HepG2 (cell line): ENCODE measurements around the gene BCAS3. TPM values are rescaled to one million over a fixed set of nuclear protein-coding genes. Genes with fewer than 3 reads are reported as not detected.
A peak's percentile ranks its signal among the peaks of the same experiment; 100 is the strongest.

Source experiments
- ATAC-seq: fragments of 200-7000 bp; cut with Tn5 transposase; 3 replicates; pipeline ENCODE4 v1.9.1; 2020; ENCODE audit warnings: mild to moderate bottlenecking, moderate library complexity
- BruUV-seq: library from RNA; stranded (reverse); fragments of 400-500 nt; replicated peaks from 2 replicates; lab custom pipeline; 2021; lab: Mats Ljungman, UMichigan
- CTCF ChIA-PET: fragments of 300-600 bp; formaldehyde crosslinking; extraction: SDS; loops from one replicate; lab custom pipeline; 2021; ENCODE audit warnings: low total read pairs, inconsistent platforms, low intra/inter-chr PET ratio; lab: Yijun Ruan, JAX
- POLR2A ChIA-PET: fragments of 350-600 bp; sonication (Branson Sonifier 250); formaldehyde crosslinking; loops from one replicate; lab custom pipeline; 2020; ENCODE audit warnings: antibody characterized with exemption, inconsistent platforms; lab: Yijun Ruan, JAX
- DNase-seq: peaks from one replicate; pipeline ENCODE4 v3.0.0-alpha.2; 2015; ENCODE audit warnings: low spot score
- FAIRE-seq: peaks from 3 replicates; lab custom pipeline; 2011; peaks lifted over from hg19 to GRCh38; lab: Jason Lieb, UNC
- H2AFZ ChIP-seq: one replicate; pipeline ENCODE4 v1.6.1; 2011; ENCODE audit warnings: low read length, inconsistent platforms
- H3K27ac ChIP-seq: fragments of 300-600 bp; 3 replicates; pipeline ENCODE4 v1.8.0; 2011; ENCODE audit warnings: mixed run types, mild to moderate bottlenecking, mixed read lengths, low read length, inconsistent platforms; ENCODE audit not compliant: insufficient read depth; ENCODE audit errors: extremely low read length
- H3K27me3 ChIP-seq, 2 experiments: fragments of 200-600 bp in 1 of 2; 2 replicates in 1 of 2; 3 replicates in 1 of 2; pipeline versions ENCODE4 v1.6.0 to v1.8.0; 2011; ENCODE audit warnings: low read length in 2 of 2, mild to moderate bottlenecking in 2 of 2, moderate library complexity in 2 of 2, inconsistent platforms in 1 of 2; ENCODE audit not compliant: insufficient read depth in 2 of 2, control insufficient read depth in 1 of 2
- H3K36me3 ChIP-seq, 2 experiments: fragments of 200-600 bp in 1 of 2; replicated peaks in 1 of 2; 2 replicates in 1 of 2; 3 replicates in 1 of 2; pipeline versions ENCODE4 v1.5.1 to v1.8.0; 2011; ENCODE audit warnings: low read length in 2 of 2, inconsistent platforms in 1 of 2; ENCODE audit not compliant: insufficient read depth in 2 of 2, control insufficient read depth in 1 of 2
- H3K4me1 ChIP-seq: 2 replicates; pipeline ENCODE4 v1.5.1; 2012; ENCODE audit warnings: low read length, inconsistent platforms; ENCODE audit not compliant: insufficient read depth
- H3K4me2 ChIP-seq: 2 replicates; pipeline ENCODE4 v1.6.0; 2011; ENCODE audit warnings: low read depth, low read length, inconsistent platforms
- H3K4me3 ChIP-seq, 3 experiments: fragments of 200-600 bp in 1 of 3; sonication (generic), shearing (Covaris generic) in 1 of 3; replicated peaks in 1 of 3; 2 replicates each; pipeline ENCODE4 v1.5.1; 2011 to 2016; ENCODE audit warnings: low read length in 3 of 3, inconsistent platforms in 2 of 3, low read depth in 2 of 3, mild to moderate bottlenecking in 2 of 3, control low read depth in 1 of 3, mixed read lengths in 1 of 3; ENCODE audit not compliant: insufficient read depth in 1 of 3
- H3K79me2 ChIP-seq: one replicate; pipeline ENCODE4 v1.6.1; 2011; ENCODE audit warnings: low read length, inconsistent platforms; ENCODE audit not compliant: insufficient read depth
- H3K9ac ChIP-seq: 2 replicates; pipeline ENCODE4 v1.6.0; 2011; ENCODE audit warnings: mild to moderate bottlenecking, low read depth, low read length, inconsistent platforms; ENCODE audit not compliant: insufficient read depth
- H3K9me3 ChIP-seq: 2 replicates; pipeline ENCODE4 v1.5.1; 2012; ENCODE audit warnings: mild to moderate bottlenecking, low read length
- H4K20me1 ChIP-seq: 2 replicates; pipeline ENCODE4 v1.6.0; 2011; ENCODE audit warnings: inconsistent platforms, mild to moderate bottlenecking, low read length, moderate library complexity; ENCODE audit not compliant: insufficient read depth
- AGO1 ChIP-seq: fragments of 200-400 bp; formaldehyde crosslinking; IDR thresholded peaks from 2 replicates; pipeline ENCODE4 v1.6.1; 2017; ENCODE audit warnings: mild to moderate bottlenecking, low read depth, low read length, moderate library complexity; ENCODE audit not compliant: poor library complexity, severe bottlenecking
- CCDC6 ChIP-seq: sonication (generic); formaldehyde crosslinking; IDR thresholded peaks from 2 replicates; pipeline ENCODE4 v1.8.1; 2022; ENCODE audit warnings: mild to moderate bottlenecking, missing genetic modification reagents, moderate library complexity
- EEA1 ChIP-seq: sonication (generic); formaldehyde crosslinking; IDR thresholded peaks from 2 replicates; pipeline ENCODE4 v1.5.1; 2020; ENCODE audit warnings: mild to moderate bottlenecking, missing genetic modification reagents, borderline replicate concordance
- FOXC1 ChIP-seq: sonication (generic); formaldehyde crosslinking; IDR thresholded peaks from 2 replicates; pipeline ENCODE4 v1.8.0; 2022; ENCODE audit warnings: mild to moderate bottlenecking, missing genetic modification reagents, borderline replicate concordance
- GABPA ChIP-seq, 2 experiments: IDR thresholded peaks; 2 replicates each; pipeline ENCODE4 v1.6.1; 2011 to 2016; ENCODE audit warnings: low read depth in 2 of 2, low read length in 1 of 2, missing biosample characterization in 1 of 2, missing genetic modification characterization in 1 of 2
- GATA4 ChIP-seq: sonication (generic); IDR thresholded peaks from 2 replicates; pipeline ENCODE4 v1.6.1; 2016; ENCODE audit warnings: antibody characterized with exemption, low read depth, borderline replicate concordance
- MEIS2 ChIP-seq: sonication (generic); formaldehyde crosslinking; IDR thresholded peaks from 2 replicates; pipeline ENCODE4 v1.9.0; 2021; ENCODE audit warnings: mild to moderate bottlenecking, missing genetic modification reagents
- NR2F6 ChIP-seq, 2 experiments: IDR thresholded peaks; 2 replicates each; pipeline ENCODE4 v1.6.1; 2016; ENCODE audit warnings: antibody characterized with exemption in 1 of 2, mild to moderate bottlenecking in 1 of 2
- SALL2 ChIP-seq: sonication (generic); formaldehyde crosslinking; IDR thresholded peaks from 2 replicates; pipeline ENCODE4 v1.8.1; 2023; ENCODE audit warnings: mild to moderate bottlenecking, missing genetic modification reagents, inconsistent platforms
- ZBTB7B ChIP-seq: sonication (generic); formaldehyde crosslinking; IDR thresholded peaks from 2 replicates; pipeline ENCODE4 v1.4.0; 2020; ENCODE audit warnings: missing genetic modification reagents
- ZBTB8A ChIP-seq: sonication (generic); formaldehyde crosslinking; IDR thresholded peaks from 2 replicates; pipeline ENCODE4 v1.4.0; 2020; ENCODE audit warnings: mild to moderate bottlenecking, low read depth, missing genetic modification reagents, borderline replicate concordance
- ZNF792 ChIP-seq: IDR thresholded peaks from 2 replicates; pipeline ENCODE4 v1.6.1; 2016
- WGBS: methylation state at CpG from one replicate; pipeline ENCODE4 v1.1.6; 2017; ENCODE audit warnings: low lambda C conversion rate; 5-methylcytosine and 5-hydroxymethylcytosine counted together
- in situ Hi-C: cut with HindIII; loops from 2 replicates; pipeline ENCODE4 v1.10.0; 2017; ENCODE audit warnings: low pct_unique_long_range_greater_than_20kb; ENCODE audit not compliant: extremely low pct_ligation_motif_present
- intact Hi-C: fragments of 100-400 bp; cut with micrococcal nuclease; formaldehyde crosslinking; loops from one replicate; pipeline ENCODE4 v1.10.0; 2022; ENCODE audit not compliant: unreplicated experiment
- polyA plus RNA-seq, 8 experiments: library from polyadenylated mRNA; depleted of rRNA in 3 of 8; stranded (reverse) in 7 of 8; unstranded in 1 of 8; fragments of >200 nt; fragmentation: Illumina TruSeq in 4 of 8; extraction: Trizol in 4 of 8; gene quantifications; 2 replicates each; pipeline versions ENCODE4 v1.2.1 to v1.2.3, GENCODE V29; 2011 to 2016; ENCODE audit warnings: low read depth in 4 of 8, missing spikeins in 1 of 8, mixed read lengths in 1 of 8; ENCODE audit not compliant: insufficient read depth in 1 of 8
- total RNA-seq, 5 experiments: library from RNA; depleted of rRNA; stranded (reverse); fragments of >200 nt; fragmentation: Illumina TruSeq; extraction: Trizol; gene quantifications; 2 replicates each; pipeline ENCODE4 v1.2.3, GENCODE V29; 2016; ENCODE audit warnings: low read depth in 1 of 5
- TF ChIP-seq, protein P1 (sequence below): sonication (generic); formaldehyde crosslinking; conservative IDR thresholded peaks from 2 replicates; pipeline ENCODE4 v1.8.0; 2022; ENCODE audit warnings: missing genetic modification reagents
- TF ChIP-seq, protein P2 (sequence below): sonication (generic); formaldehyde crosslinking; IDR thresholded peaks from 2 replicates; pipeline ENCODE4 v1.5.1; 2020; ENCODE audit warnings: mild to moderate bottlenecking, moderate library complexity, missing genetic modification reagents
- TF ChIP-seq, protein P3 (sequence below): IDR thresholded peaks from 2 replicates; pipeline ENCODE4 v1.6.1; 2016
- TF ChIP-seq, protein P4 (sequence below): sonication (generic); formaldehyde crosslinking; IDR thresholded peaks from 2 replicates; pipeline ENCODE4 v1.8.0; 2023; ENCODE audit warnings: mild to moderate bottlenecking, missing genetic modification reagents

BCAS3 gene
- total and polyA plus RNA-seq, 2 of the 13 experiments (the other 11 are each of a cell fraction or from before 2014, with no cell fraction given), result 10.7 to 11.2 TPM

DNA sequence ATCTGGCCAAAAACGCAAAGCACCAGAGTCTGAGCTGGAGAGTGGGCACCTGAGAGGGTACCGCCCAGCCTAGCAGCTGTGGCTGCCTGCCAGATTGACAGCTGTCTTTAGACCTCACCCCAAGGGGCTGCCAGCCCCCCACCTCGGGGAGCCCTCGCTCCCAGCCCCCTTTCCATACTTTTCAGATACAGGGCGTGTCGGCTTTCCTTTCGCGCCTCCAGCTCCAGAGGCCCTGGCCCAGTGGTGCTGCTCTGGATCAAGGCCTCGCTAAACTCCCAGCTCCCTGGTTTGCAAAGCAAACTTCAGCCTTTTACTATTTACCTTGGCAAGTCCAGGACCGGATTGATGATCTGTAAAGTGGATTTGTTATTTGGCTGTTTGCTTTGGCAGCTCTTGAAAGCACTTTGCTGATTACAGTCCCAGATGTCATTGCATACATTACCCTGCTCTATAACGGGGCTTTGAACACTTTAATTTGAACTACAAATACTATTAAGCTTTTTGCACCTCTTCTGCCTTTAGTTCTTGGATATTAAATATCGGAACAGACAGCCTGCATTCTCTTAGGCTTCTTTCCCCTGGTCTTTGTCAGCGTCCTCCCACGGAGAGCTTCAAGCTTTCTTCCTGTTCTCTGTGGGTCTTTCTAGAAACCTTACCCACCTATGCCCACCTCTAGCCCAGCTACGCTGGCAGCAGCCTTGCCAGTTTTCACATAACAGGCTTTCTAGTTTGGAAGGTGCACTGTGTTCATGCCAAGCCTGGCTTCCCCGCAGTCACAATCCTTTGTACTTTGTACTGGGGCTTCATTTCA is 658.4 kb downstream of the BCAS3 start (continued):
- TF ChIP-seq, protein P1, sequence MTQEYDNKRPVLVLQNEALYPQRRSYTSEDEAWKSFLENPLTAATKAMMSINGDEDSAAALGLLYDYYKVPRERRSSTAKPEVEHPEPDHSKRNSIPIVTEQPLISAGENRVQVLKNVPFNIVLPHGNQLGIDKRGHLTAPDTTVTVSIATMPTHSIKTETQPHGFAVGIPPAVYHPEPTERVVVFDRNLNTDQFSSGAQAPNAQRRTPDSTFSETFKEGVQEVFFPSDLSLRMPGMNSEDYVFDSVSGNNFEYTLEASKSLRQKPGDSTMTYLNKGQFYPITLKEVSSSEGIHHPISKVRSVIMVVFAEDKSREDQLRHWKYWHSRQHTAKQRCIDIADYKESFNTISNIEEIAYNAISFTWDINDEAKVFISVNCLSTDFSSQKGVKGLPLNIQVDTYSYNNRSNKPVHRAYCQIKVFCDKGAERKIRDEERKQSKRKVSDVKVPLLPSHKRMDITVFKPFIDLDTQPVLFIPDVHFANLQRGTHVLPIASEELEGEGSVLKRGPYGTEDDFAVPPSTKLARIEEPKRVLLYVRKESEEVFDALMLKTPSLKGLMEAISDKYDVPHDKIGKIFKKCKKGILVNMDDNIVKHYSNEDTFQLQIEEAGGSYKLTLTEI (CRISPR knock-in tag), result no peak
- TF ChIP-seq, protein P2, sequence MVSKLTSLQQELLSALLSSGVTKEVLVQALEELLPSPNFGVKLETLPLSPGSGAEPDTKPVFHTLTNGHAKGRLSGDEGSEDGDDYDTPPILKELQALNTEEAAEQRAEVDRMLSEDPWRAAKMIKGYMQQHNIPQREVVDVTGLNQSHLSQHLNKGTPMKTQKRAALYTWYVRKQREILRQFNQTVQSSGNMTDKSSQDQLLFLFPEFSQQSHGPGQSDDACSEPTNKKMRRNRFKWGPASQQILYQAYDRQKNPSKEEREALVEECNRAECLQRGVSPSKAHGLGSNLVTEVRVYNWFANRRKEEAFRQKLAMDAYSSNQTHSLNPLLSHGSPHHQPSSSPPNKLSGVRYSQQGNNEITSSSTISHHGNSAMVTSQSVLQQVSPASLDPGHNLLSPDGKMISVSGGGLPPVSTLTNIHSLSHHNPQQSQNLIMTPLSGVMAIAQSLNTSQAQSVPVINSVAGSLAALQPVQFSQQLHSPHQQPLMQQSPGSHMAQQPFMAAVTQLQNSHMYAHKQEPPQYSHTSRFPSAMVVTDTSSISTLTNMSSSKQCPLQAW, result peak; percentile 21; the same call in 1 of the 2 replicates
- no peak for TF ChIP-seq EEA1
- TF ChIP-seq, protein P3, sequence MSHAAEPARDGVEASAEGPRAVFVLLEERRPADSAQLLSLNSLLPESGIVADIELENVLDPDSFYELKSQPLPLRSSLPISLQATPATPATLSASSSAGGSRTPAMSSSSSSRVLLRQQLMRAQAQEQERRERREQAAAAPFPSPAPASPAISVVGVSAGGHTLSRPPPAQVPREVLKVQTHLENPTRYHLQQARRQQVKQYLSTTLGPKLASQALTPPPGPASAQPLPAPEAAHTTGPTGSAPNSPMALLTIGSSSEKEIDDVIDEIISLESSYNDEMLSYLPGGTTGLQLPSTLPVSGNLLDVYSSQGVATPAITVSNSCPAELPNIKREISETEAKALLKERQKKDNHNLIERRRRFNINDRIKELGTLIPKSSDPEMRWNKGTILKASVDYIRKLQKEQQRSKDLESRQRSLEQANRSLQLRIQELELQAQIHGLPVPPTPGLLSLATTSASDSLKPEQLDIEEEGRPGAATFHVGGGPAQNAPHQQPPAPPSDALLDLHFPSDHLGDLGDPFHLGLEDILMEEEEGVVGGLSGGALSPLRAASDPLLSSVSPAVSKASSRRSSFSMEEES (CRISPR knock-in tag), result peak; percentile 77
- TF ChIP-seq GATA4, result peak; percentile 97

DNA sequence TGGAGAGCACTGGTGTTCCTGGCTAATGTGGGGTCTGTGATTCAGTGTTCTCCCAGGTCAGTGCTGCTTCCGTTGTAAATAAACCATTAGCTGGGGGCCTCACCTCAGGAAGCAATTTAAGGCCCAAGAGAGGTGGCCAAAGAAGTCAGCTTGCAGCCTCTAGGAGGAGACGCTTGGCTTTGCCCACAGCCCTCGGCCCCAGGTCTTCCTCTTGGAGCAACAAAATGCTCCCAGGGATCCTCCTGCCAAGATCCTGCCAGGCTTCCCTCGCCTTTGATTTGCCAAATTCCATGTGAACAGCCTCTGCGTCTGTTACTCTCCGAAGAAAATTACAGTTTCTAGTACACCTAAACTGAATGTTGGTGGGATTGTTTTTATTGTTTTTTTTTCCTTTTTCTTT is 659.6 kb downstream of the BCAS3 start:
- no peaks in the 10 kb centered on the region for H3K36me3 ChIP-seq
- WGBS, result 76% methylated on average over 6 of the region's 6 CpGs
- no peak overlapping the region for H3K27ac ChIP-seq
- H3K9ac ChIP-seq, result no peak overlapping the region
- H3K4me3 ChIP-seq, result no peak overlapping the region
- H3K79me2 ChIP-seq, result no peaks in the 10 kb centered on the region
- FAIRE-seq (no peak), ATAC-seq (no peak), DNase-seq (no peak)
- no peak overlapping the region for H3K4me2 ChIP-seq
- POLR2A ChIA-PET, result interaction anchor here (2.6 kb wide), 2 partner anchors 19 to 57 kb away, joined by 15 to 29 read pairs; no protein-coding TSS in a partner anchor
- H3K9me3 ChIP-seq, result no peaks in the 10 kb centered on the region
- CTCF ChIA-PET, result no interaction called here
- BruUV-seq, result no TSS peak
- intact Hi-C loops, result loop anchor here (2.0 kb wide), 1 partner anchor 26 kb away; no protein-coding TSS in a partner anchor
- no peaks in the 10 kb centered on the region for H3K27me3 ChIP-seq
- H2AFZ ChIP-seq, result no peak overlapping the region
- in situ Hi-C loops, result no loop called here
- peaks cover 82% of the 10 kb centered on the region for H3K4me1 ChIP-seq
- H4K20me1 ChIP-seq, result no peaks in the 10 kb centered on the region
- TF ChIP-seq GABPA (IDR thresholded peaks at IDR 0.05; ENCODE audit: low read depth, low read length) (no peak), GABPA (CRISPR knock-in tag; IDR thresholded peaks at IDR 0.05; ENCODE audit: low read depth) (peak; percentile 22; the same call in 1 of the 2 replicates), NR2F6 (IDR thresholded peaks at IDR 0.05) (0 out of 2 replicates have a peak, but pooled peaks have one; percentile 18), NR2F6 (CRISPR knock-in tag; IDR thresholded peaks at IDR 0.05) (no peak), ZBTB7B (CRISPR knock-in tag) (0 out of 2 replicates have a peak, but pooled peaks have one; percentile 35), AGO1 (no peak), SALL2 (no peak), MEIS2 (CRISPR knock-in tag) (no peak), ZBTB8A (CRISPR knock-in tag) (no peak), ZNF792 (CRISPR knock-in tag) (no peak), CCDC6 (no peak), FOXC1 (CRISPR knock-in tag) (peak; percentile 41; the same call in 1 of the 2 replicates)
- TF ChIP-seq, protein P4, sequence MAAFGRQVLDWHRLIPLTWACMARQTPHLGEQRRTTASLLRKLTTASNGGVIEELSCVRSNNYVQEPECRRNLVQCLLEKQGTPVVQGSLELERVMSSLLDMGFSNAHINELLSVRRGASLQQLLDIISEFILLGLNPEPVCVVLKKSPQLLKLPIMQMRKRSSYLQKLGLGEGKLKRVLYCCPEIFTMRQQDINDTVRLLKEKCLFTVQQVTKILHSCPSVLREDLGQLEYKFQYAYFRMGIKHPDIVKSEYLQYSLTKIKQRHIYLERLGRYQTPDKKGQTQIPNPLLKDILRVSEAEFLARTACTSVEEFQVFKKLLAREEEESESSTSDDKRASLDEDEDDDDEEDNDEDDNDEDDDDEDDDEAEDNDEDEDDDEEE (CRISPR knock-in tag), result 0 out of 2 replicates have a peak, but pooled peaks have one; percentile 13
